ENCODE data around the gene CNTNAP5. TPM values are rescaled to one million over a fixed set of nuclear protein-coding genes. Genes with fewer than 3 reads are reported as not detected.

The CNTNAP5 gene
- total RNA-seq, 2 experiments from 2014 or later = not detected

DNA sequence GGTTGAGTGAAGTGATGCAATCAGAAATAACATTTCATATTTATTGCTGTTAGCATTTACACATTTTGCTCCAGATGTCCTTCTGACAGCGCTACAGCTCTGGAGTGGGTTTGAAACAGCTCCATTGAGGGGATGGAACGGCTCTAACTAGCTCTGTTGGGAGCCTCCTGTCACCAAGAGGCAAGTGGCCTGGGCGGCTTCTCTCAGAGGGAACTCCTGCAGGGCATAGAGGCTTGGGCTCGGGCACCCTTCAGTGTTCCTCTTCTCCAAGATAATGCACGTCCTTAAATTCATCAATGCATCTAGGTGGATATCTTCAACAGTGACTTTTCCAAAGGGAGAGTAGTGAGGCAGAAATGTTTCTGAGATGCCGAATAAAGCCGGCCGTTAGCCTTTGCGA is 122.5 kb downstream of the CNTNAP5 start:
- Histone ChIP-seq H3K9me3 (ENCODE audit: control insufficient read depth in 1 of 2, insufficient read depth in 1 of 2, low read length in 2 of 2) (peaks cover 0 to 10% of the 10 kb centered on the region in 2 experiments), H3K36me3 (ENCODE audit: insufficient read depth, low read length) (no peaks in the 10 kb centered on the region), H3K4me3 (ENCODE audit: low read length) (no peak overlapping the region), H3K27me3 (ENCODE audit: control insufficient read depth in 1 of 2, insufficient read depth in 2 of 2, low read length in 2 of 2) (no peaks in the 10 kb centered on the region), H3K27ac (ENCODE audit: low read depth in 1 of 2, low read length in 2 of 2) (no peak overlapping the region), H3K4me1 (ENCODE audit: insufficient read depth, low read length) (no peaks in the 10 kb centered on the region)
- Mint-ChIP-seq H3K27me3 (no peaks in the 10 kb centered on the region), H3K4me3 (no peak overlapping the region), H3K9me3 (peaks cover 3% of the 10 kb centered on the region), H3K4me1 (ENCODE audit: low read depth) (no peaks in the 10 kb centered on the region), H3K36me3 (ENCODE audit: low read depth) (no peaks in the 10 kb centered on the region), H3K27ac (no peak overlapping the region)
- no peak for DNase-seq
- TF ChIP-seq CTCF (IDR thresholded peaks at IDR 0.05) = no peak
- intact Hi-C loops (cut with DNase I, micrococcal nuclease) = no loop called here
- POLR2A ChIA-PET = no interaction called here
- CTCF ChIA-PET = no interaction called here
- ATAC-seq (ENCODE audit: poor library complexity) = no peak

GRCh38 chr2:124149571-124149970 is 124.5 kb downstream of the CNTNAP5 start:
- no peaks in the 10 kb centered on the region for H3K27me3 Mint-ChIP-seq
- Histone ChIP-seq H3K4me1 (ENCODE audit: insufficient read depth, low read length) (no peaks in the 10 kb centered on the region), H3K4me3 (ENCODE audit: low read length) (no peak overlapping the region), H3K27me3 (ENCODE audit: control insufficient read depth in 1 of 2, insufficient read depth in 2 of 2, low read length in 2 of 2) (no peaks in the 10 kb centered on the region), H3K9me3 (ENCODE audit: control insufficient read depth in 1 of 2, insufficient read depth in 1 of 2, low read length in 2 of 2) (peaks cover 0 to 14% of the 10 kb centered on the region in 2 experiments), H3K36me3 (ENCODE audit: insufficient read depth, low read length) (no peaks in the 10 kb centered on the region), H3K27ac (ENCODE audit: low read depth in 1 of 2, low read length in 2 of 2) (no peak overlapping the region)
- no peak for ATAC-seq (ENCODE audit: poor library complexity)
- H3K9me3 Mint-ChIP-seq = peaks cover 3% of the 10 kb centered on the region
- H3K36me3 Mint-ChIP-seq (ENCODE audit: low read depth) = no peaks in the 10 kb centered on the region
- POLR2A ChIA-PET = no interaction called here
- CTCF ChIA-PET = no interaction called here
- DNase-seq = no peak
- no peak for TF ChIP-seq CTCF (IDR thresholded peaks at IDR 0.05)
- intact Hi-C loops (cut with DNase I, micrococcal nuclease) = no loop called here
- no peak overlapping the region for H3K27ac Mint-ChIP-seq
- no peaks in the 10 kb centered on the region for H3K4me1 Mint-ChIP-seq (ENCODE audit: low read depth)
- H3K4me3 Mint-ChIP-seq = no peak overlapping the region

GRCh38 chr2:124151691-124152090 is 126.6 kb downstream of the CNTNAP5 start:
- H3K36me3 ChIP-seq (ENCODE audit: insufficient read depth, low read length) = no peaks in the 10 kb centered on the region
- TF ChIP-seq CTCF (IDR thresholded peaks at IDR 0.05) = no peak
- no peak overlapping the region for H3K27ac ChIP-seq (ENCODE audit: low read depth in 1 of 2, low read length in 2 of 2)
- no peak overlapping the region for H3K27ac Mint-ChIP-seq
- no peak for ATAC-seq (ENCODE audit: poor library complexity)
- peaks cover 0 to 14% of the 10 kb centered on the region in 2 experiments for H3K9me3 ChIP-seq (ENCODE audit: control insufficient read depth in 1 of 2, insufficient read depth in 1 of 2, low read length in 2 of 2)
- ChIA-PET POLR2A (no interaction called here), CTCF (no interaction called here)
- no peaks in the 10 kb centered on the region for H3K4me1 Mint-ChIP-seq (ENCODE audit: low read depth)
- no peaks in the 10 kb centered on the region for H3K27me3 Mint-ChIP-seq
- intact Hi-C loops (cut with DNase I, micrococcal nuclease) = no loop called here
- peaks cover 3% of the 10 kb centered on the region for H3K9me3 Mint-ChIP-seq
- no peak overlapping the region for H3K4me3 ChIP-seq (ENCODE audit: low read length)
- H3K4me1 ChIP-seq (ENCODE audit: insufficient read depth, low read length) = no peaks in the 10 kb centered on the region
- no peaks in the 10 kb centered on the region for H3K36me3 Mint-ChIP-seq (ENCODE audit: low read depth)
- DNase-seq = no peak
- H3K27me3 ChIP-seq (ENCODE audit: control insufficient read depth in 1 of 2, insufficient read depth in 2 of 2, low read length in 2 of 2) = no peaks in the 10 kb centered on the region
- no peak overlapping the region for H3K4me3 Mint-ChIP-seq
